CD1c-positive myeloid dendritic cell (primary cell): ENCODE data around the gene HABP4.

ENCODE experiments used
- DNase-seq: peaks from one replicate; pipeline ENCODE4 v3.0.0-alpha.2; 2016; ENCODE audit errors: extremely low spot score

HABP4 gene

GRCh38 chr9:96519787-96520186 lies 69.8 kb downstream of the HABP4 start:
- DNase-seq, result no peak

DNA sequence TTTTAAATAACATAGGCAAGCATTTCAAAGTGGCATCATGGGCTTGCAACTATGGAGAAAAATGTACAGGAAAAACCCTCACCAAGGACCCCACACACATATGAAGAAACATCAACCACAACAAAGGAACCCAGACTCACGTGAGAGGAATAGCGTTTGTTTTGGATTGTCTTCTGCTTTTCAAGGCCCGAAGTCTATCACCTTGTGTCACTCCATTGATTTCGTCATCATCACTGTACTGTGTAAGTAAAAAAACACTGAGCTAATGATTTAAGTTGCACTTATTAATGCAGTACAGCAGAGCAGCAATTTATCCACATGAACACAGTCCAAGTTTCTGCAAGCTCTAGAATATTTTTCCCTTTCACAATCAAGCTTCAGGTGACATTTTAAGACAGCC lies 72.4 kb downstream of the HABP4 start:
- no peak for DNase-seq

DNA sequence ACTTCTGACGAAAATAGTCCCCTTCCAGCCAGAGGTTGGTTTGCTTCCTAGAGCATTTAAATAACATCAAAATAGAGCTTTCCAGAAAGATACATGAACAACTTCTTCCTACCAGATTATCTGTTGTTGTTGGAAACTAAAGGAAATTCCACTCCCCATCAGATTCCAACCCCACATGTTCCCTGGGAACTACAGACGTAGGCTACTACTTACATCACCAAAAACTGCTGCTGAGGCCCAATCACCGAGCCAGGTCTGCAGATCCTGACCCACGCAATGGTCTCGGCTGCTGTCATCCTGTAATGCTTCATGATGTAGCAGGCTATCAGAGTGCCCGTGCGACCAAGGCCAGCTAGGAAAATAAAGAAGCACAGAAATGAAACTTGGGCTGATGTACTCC lies 73.4 kb downstream of the HABP4 start:
- no peak for DNase-seq

DNA sequence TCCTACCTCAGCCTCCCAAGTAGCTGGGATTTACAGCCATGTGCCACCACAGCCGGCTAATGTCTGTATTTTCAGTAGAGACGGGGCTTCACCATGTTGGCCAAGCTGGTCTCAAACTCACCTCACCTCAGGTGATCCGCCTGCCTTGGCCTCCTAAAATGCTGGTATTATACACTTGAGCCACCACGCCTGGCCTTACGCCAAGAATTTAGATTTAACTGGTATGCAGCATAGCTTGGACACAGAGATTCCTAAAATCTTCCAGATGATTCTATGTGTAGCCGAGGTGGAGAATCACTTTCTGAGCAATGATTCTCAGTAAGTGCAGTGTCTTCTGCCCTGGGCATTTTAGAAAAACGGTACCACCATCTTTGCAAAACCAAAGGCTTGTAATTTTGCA lies 74.1 kb downstream of the HABP4 start:
- no peak for DNase-seq

DNA sequence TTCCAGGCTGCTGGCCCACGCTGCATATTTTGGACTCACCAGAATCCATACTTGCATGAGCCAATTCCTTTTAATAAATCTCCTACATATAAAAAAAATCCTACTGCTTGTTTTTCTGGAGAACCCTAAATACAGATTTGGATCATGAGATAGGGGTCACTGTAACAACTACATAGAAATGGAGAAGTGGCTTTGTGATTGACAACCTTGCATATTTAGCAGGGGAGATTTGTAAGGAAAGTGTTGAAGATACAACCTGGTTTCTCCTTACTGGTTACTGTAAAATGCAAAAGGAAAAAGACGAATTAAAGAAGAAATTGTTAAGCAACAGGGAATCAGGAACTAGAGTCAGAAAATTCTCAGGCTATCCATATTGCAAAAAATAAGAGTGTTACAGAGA lies 74.8 kb downstream of the HABP4 start:
- no peak for DNase-seq

DNA sequence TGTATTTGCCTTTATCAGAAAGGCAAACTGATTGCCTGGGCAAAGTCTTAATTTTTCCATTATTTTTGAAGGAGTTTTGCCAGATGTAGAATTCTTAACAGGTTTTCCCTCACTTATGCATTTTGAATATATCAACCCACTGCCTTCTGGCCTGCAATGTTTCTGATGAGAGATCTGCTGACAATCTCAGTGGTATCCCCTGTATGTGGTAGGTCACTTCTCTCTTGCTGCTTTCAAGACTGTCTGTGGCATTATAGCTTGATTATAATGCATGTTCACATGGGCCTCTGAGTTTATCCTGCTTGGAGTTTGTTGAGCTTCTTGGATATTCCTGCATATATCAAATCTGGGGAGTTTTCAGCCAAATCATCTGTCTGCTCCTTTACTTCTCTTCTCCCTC lies 82.2 kb downstream of the HABP4 start:
- DNase-seq, result no peak

GRCh38 chr9:96540106-96540505 lies 90.1 kb downstream of the HABP4 start:
- no peak for DNase-seq
